ENCODE measurements around the gene RB1.

- TF ChIP-seq POLR2AphosphoS5 (IDR thresholded peaks at IDR 0.05; ENCODE audit: borderline replicate concordance, low read depth, low read length) (no peak), EZH2 (IDR thresholded peaks at IDR 0.05) (no peak)
Observed at GRCh38 chr13:48496271-48497161, 193.0 kb downstream of the RB1 start.

All from SK-N-MC (cell line).